Panc1 (cell line): ENCODE data around the gene USP3.

Source experiments
- POLR2AphosphoS5 ChIP-seq: IDR thresholded peaks from 2 replicates; pipeline ENCODE4 v1.6.1; 2012; ENCODE audit warnings: mild to moderate bottlenecking, low read depth, low read length, moderate library complexity
- TF ChIP-seq, protein P1 (sequence below): fragments of 450-650 bp; IDR thresholded peaks from 2 replicates; pipeline ENCODE4 v1.5.1; 2017; ENCODE audit warnings: mild to moderate bottlenecking

DNA sequence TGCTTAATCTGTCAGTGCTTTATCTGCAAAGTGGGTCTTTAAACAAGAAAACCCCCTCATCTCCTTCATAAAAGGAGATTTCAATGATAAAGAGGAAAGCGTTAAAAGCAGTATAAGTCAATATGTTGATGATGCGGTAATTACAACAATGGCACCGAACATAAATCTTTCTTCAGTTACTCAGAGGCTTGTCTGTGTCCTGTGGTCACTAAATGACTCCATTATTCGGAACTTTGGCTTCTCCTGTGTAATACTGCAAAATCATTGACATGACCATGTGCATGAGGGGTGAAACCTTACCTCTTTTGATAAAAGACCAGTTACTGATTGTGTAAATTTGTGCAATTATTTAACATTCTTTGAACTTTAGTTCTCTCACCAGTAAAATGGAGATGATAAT lies 4.8 kb upstream of the USP3 start:
- no peak for TF ChIP-seq POLR2AphosphoS5
- TF ChIP-seq, protein P1, sequence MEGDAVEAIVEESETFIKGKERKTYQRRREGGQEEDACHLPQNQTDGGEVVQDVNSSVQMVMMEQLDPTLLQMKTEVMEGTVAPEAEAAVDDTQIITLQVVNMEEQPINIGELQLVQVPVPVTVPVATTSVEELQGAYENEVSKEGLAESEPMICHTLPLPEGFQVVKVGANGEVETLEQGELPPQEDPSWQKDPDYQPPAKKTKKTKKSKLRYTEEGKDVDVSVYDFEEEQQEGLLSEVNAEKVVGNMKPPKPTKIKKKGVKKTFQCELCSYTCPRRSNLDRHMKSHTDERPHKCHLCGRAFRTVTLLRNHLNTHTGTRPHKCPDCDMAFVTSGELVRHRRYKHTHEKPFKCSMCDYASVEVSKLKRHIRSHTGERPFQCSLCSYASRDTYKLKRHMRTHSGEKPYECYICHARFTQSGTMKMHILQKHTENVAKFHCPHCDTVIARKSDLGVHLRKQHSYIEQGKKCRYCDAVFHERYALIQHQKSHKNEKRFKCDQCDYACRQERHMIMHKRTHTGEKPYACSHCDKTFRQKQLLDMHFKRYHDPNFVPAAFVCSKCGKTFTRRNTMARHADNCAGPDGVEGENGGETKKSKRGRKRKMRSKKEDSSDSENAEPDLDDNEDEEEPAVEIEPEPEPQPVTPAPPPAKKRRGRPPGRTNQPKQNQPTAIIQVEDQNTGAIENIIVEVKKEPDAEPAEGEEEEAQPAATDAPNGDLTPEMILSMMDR: no peak
